GM19025 (cell line): ENCODE results near the gene SEC62.
A peak's percentile ranks its signal among the peaks of the same experiment; 100 is the strongest.

Experiments used
- ATAC-seq: cut with Tn5 transposase; IDR thresholded peaks from one replicate; pipeline ENCODE4 v1.9.1; 2021; ENCODE audit warnings: mild to moderate bottlenecking, low read depth, moderate library complexity; ENCODE audit not compliant: unreplicated experiment

The SEC62 gene

GRCh38 chr3:169966428-169966950 lies at the start of gene SEC62:
Gene SEC62 (plus strand): TSS chr3:169966807. CDS start chr3:169966823, 16 bp downstream.
- peak; percentile 87 for ATAC-seq

- no peak for ATAC-seq
Measured at GRCh38 chr3:169923189-169923588, 43.4 kb upstream of the SEC62 start.

GRCh38 chr3:169923831-169924230 lies 42.8 kb upstream of the SEC62 start:
- ATAC-seq = no peak

GRCh38 chr3:169929830-169930519 lies 36.6 kb upstream of the SEC62 start:
- ATAC-seq = no peak

DNA sequence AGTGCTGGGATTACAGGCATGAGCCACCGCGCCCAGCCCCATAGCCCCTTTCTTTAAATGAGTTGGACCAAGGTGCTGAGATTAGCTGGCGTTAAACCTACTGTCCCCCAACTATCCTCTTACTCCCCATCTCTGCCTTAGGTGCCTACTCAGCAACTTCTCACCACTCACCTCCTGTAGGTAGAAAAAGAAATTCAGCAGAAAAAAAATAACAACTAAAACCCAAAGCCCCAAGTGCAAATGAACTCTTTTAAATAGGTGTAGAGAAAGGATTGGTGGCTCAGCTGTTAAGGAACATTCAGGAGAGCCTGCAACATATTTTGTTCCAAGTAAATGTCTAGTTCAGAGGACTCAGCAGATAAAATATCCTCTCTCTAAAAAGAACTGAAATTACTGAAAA lies 35.8 kb upstream of the SEC62 start:
- ATAC-seq = no peak

DNA sequence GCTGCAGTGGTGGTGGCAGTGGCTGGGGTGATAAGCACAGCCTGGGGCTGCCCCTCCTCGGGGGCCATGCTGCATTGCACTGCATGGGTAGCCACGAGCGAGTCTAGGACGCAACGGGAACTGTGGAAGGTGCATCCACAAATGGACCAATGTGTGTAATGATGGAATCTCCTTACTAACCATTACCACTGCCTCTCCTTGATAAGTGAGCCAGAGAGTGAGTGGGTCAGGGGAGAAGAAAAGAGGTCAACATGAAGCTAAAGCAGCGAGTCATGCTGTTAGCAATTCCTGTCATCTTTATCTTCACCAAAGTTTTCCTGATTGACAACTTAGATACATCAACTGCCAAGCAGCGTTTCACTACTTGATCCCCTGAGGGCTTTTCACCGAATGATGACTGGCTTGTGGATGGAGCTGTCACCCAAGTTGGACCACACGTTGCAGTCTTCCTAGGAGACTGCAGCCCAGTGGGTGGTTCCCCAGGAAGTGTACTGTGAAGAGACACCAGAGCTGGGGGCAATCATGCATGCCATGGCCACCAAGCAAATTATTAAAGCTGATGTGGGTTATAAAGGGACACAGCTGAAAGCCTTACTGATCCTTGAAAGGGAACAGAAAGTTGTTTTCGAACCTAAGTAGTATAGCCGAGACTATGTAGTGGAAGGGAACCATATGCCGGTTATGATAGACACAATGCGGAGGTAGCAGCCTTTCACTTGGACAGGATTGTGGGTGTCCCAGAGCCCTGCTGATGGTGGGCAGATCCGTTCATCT lies 34.7 kb upstream of the SEC62 start:
- peak; percentile 93 for ATAC-seq

DNA sequence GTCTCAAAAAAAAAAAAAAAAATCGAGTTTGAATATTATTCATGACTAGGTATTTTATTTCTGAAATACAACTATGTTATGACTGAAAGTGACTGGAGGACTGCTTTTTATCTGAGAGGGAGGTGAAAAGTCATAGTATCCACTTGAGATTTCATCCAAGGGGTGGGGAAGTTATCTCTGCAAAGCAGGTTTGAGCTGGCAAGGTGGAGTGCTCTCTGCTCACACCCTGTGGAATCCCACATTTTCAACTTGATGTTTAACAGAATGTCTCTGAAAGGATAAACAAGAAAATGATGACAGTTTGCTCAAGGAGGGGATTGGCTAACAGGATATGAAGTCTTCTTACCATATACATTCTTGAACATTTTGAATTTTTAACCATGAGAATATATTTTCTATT lies 27.3 kb upstream of the SEC62 start:
- no peak for ATAC-seq

- ATAC-seq = no peak
Measured at GRCh38 chr3:169939751-169940150, 26.9 kb upstream of the SEC62 start.

GRCh38 chr3:169940470-169941181 lies 26.0 kb upstream of the SEC62 start:
- peak; percentile 64 for ATAC-seq

- ATAC-seq = peak; percentile 82
Measured at GRCh38 chr3:169945313-169945712, 21.3 kb upstream of the SEC62 start.

- no peak for ATAC-seq
Measured at GRCh38 chr3:169946336-169946735, 20.3 kb upstream of the SEC62 start.

DNA sequence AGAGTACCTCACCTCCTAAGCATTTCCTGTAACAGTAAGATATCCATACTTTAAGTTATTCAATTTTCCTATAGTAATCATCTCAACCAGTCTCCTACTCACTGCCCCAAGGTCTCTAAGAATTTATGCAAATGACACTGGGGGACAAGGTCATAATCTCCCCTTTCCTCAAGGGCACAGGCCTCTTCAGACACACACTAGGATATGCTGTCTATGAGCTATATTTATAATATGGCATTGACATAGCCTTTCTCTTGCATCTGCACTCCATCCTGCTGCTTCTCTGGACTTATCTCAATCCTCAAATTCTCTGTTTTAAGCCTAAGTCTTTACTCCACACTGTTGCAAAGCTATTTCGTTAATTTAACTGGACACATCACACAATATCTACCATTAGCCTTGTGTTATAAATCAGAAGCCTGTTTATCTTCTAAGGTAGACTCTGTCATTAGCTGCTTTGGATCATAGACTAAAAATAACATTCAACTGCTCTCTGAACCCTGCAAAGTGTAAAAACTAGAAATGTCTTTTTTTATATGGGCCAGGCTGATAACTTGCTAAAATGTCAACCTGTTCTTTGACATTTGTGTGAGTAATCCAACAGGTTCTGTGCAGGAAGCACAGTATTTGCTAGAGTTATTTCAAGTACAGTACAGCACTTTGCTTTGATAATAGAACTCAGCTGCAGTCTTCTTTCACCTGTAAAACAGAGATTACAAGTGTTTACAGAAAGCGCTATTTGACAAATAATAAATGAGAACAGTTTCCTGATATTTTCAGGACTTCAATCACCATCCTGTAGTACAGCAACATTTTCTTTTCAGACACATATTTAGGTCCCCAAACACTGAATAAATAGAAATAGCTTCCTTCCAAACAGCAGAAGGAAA lies 17.8 kb upstream of the SEC62 start:
- ATAC-seq = no peak

- ATAC-seq = no peak
Measured at GRCh38 chr3:169952045-169952444, 14.6 kb upstream of the SEC62 start.

DNA sequence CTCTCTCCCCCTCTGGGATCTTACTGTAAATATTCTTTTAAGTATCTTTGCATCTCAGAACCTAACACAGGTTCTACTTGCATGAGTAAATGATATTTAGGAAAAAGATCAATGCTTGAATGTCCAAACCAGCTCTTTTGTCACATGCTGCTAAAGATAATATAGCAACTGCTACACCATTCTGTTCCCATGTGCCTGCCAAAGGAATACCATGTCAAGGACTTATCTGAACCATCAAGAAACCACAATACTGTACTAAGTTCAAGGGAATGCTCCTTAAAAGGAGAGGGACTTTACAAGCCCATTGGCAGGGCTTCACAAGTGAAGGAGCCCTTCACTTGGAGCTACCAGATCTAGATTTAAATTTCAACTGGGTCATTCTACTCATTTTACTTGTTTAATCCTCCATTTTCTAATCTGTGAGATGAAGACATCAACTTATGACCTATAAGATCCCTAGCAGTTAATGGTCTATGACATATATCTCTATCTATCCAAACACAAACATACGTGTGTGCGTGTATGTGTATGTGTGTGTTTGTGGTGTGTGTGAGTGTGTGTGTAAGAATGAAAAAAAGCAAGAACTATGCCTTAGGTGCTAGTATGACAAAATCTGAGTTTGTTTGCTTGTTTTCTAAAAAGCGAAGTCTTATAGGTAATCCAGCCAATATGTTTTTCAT lies 13.0 kb upstream of the SEC62 start:
- peak; percentile 24 for ATAC-seq

- ATAC-seq = peak; percentile 53
Measured at GRCh38 chr3:169954142-169954756, 12.4 kb upstream of the SEC62 start.

- no peak for ATAC-seq
Measured at GRCh38 chr3:169955406-169955805, 11.2 kb upstream of the SEC62 start.

GRCh38 chr3:169964176-169964575 lies 2.4 kb upstream of the SEC62 start:
- no peak for ATAC-seq

DNA sequence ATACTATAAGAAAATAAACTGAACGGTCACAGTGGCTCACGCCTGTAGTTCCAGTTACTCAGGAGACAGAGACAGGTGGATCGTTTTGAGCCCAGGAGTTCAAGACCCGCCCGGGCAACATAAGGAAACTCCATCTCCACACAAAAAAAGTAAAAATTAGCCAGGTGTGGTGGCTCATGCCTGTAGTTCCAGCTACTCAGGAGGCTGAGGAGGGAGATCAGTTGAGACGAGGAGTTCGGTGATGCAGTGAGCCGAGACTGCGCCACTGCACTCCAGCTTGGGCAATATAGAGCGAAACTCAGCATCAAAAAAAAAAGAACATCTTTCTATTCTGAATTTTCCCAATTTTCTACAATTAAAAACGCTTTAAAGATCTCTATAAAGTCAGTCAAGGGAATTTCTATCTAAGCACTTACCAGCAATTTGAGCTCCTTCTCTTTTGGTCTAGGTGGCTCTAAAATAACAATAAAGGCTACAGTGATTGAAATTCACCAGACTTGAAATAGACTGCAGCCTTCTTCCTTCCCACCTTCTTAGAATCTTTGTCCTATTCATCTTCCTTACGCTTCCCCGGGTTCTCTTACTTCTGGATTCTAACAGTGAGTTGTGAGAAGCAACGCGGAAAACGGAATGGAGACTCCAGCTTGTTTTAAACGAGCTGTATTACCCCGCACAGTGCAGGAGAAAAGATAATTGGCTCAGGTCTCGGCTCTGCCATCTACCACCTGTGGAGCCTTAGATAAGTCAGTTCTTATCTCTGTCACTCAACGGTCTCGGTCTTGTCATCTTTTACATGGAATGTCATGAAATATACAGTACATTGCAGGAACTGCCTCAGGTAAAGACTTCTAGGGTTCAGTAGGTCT lies 812 bp upstream of the SEC62 start:
- peak; percentile 16 for ATAC-seq
